Tibial nerve (tissue), 4 donors: ENCODE results near the gene HSPB6. TPM values are rescaled to one million over a fixed set of nuclear protein-coding genes. Genes with fewer than 3 reads are reported as not detected.
A peak's percentile ranks its signal among the peaks of the same experiment; 100 is the strongest.

ENCODE experiments used
- DNase-seq, 2 donors: peaks; one replicate each; pipeline ENCODE4 v3.0.0-alpha.2; 2019; ENCODE audit warnings: low spot score in 2 of 2
- H3K27ac ChIP-seq, 4 donors: fragments of 200-600 bp; sonication (generic) in 3 of 4; one replicate each; pipeline ENCODE4 v1.5.1; 2017 to 2019; ENCODE audit warnings: mild to moderate bottlenecking in 1 of 4
- H3K27me3 ChIP-seq, 2 donors: fragments of 200-600 bp; sonication (generic) in 1 of 2; one replicate each; pipeline versions ENCODE4 v1.5.1 to v1.6.0; 2017 to 2019
- H3K36me3 ChIP-seq, 3 donors: fragments of 200-600 bp; sonication (generic); one replicate each; pipeline ENCODE4 v1.5.1; 2018 to 2019
- H3K4me1 ChIP-seq, 4 donors: fragments of 200-600 bp; sonication (generic) in 3 of 4; one replicate each; pipeline ENCODE4 v1.5.1; 2017 to 2019
- H3K4me3 ChIP-seq, 4 donors: fragments of 200-600 bp; sonication (generic) in 3 of 4; one replicate each; pipeline ENCODE4 v1.5.1; 2017 to 2019; ENCODE audit warnings: mild to moderate bottlenecking in 1 of 4, moderate library complexity in 1 of 4
- H3K9me3 ChIP-seq, 4 donors: fragments of 200-600 bp; sonication (generic) in 3 of 4; one replicate each; pipeline ENCODE4 v1.5.1; 2017 to 2019
- CTCF ChIP-seq, 5 experiments: fragments of 200-600 bp in 3 of 5; fragments of 450-650 bp in 2 of 5; sonication (generic) in 3 of 5; IDR thresholded peaks; one replicate each; pipeline ENCODE4 v1.5.1; 2016 to 2019; ENCODE audit warnings: antibody characterized with exemption in 5 of 5, mild to moderate bottlenecking in 3 of 5, moderate library complexity in 2 of 5
- EP300 ChIP-seq, 2 donors: sonication (generic); formaldehyde crosslinking; IDR thresholded peaks; one replicate each; pipeline ENCODE4 v1.6.1; 2017; ENCODE audit warnings: antibody characterized with exemption in 2 of 2, mild to moderate bottlenecking in 1 of 2
- POLR2A ChIP-seq, 2 donors: fragments of 450-650 bp; IDR thresholded peaks; one replicate each; pipeline ENCODE4 v1.6.1; 2017; ENCODE audit warnings: antibody characterized with exemption in 2 of 2, mild to moderate bottlenecking in 2 of 2, moderate library complexity in 2 of 2
- WGBS, 2 donors: methylation state at CpG; one replicate each; pipeline ENCODE4 v1.1.5; 2018; 5-methylcytosine and 5-hydroxymethylcytosine counted together
- total RNA-seq, 4 donors: library from RNA; depleted of rRNA; stranded (reverse); fragments of >200 nt; gene quantifications; one replicate each; pipeline ENCODE4 v1.1.0, GENCODE V29; 2016

HSPB6 gene
- total RNA-seq, 4 donors from 2014 or later: 85.2 to 190 (median 124) TPM

GRCh38 chr19:35718345-35719041, 38.3 kb downstream of the HSPB6 start:
- no peaks in the 10 kb centered on the region for H3K27me3 ChIP-seq
- 1 to 4% methylated on average over 19 to 26 of the region's 42 CpGs for WGBS, 2 donors
- H3K4me1 ChIP-seq: peaks cover 0 to 46% (median 23%) of the 10 kb centered on the region in 4 donors
- H3K36me3 ChIP-seq: peaks cover 0 to 40% (median 18%) of the 10 kb centered on the region in 3 donors
- no peak for DNase-seq
- no peaks in the 10 kb centered on the region for H3K9me3 ChIP-seq
- peak overlapping the region; percentile 64 to 95 (median 83) for H3K4me3 ChIP-seq
- peak overlapping the region; percentile 80 to 94 (median 82) for H3K27ac ChIP-seq
- TF ChIP-seq POLR2A (IDR thresholded peaks at IDR 0.05) (no peak), CTCF (IDR thresholded peaks at IDR 0.05) (no peak), EP300 (IDR thresholded peaks at IDR 0.05) (no peak)

GRCh38 chr19:35717665-35718344, 39.0 kb downstream of the HSPB6 start, which contains the start of gene KMT2B:
Gene KMT2B (plus strand): TSS chr19:35718003. CDS start chr19:35718019, 16 bp downstream.
- WGBS, 2 donors: 0 to 1% methylated on average over 26 to 37 of the region's 109 CpGs
- peak in 1 of 2 donors; percentile 70 for DNase-seq
- Histone ChIP-seq H3K9me3 (no peaks in the 10 kb centered on the region), H3K4me3 (peak within 1 kb of the TSS; percentile 64 to 95 (median 83)), H3K27me3 (no peaks in the 10 kb centered on the region), H3K4me1 (peaks cover 0 to 46% (median 23%) of the 10 kb centered on the region in 4 donors), H3K27ac (peak within 1 kb of the TSS; percentile 88 to 94 (median 90)), H3K36me3 (peaks cover 0 to 33% (median 11%) of the 10 kb centered on the region in 3 donors)
- TF ChIP-seq CTCF (IDR thresholded peaks at IDR 0.05) (no peak), POLR2A (IDR thresholded peaks at IDR 0.05) (peak in 1 of 2 donors; percentile 11), EP300 (IDR thresholded peaks at IDR 0.05) (peak in 1 of 2 donors; percentile 22)

GRCh38 chr19:35716801-35717664, 39.8 kb downstream of the HSPB6 start:
- peak overlapping the region; percentile 57 to 95 (median 79) for H3K4me3 ChIP-seq
- peaks cover 0 to 46% (median 23%) of the 10 kb centered on the region in 4 donors for H3K4me1 ChIP-seq
- WGBS, 2 donors: 1% methylated on average over 48 to 51 of the region's 77 CpGs
- H3K36me3 ChIP-seq: peaks cover 0 to 25% (median 5%) of the 10 kb centered on the region in 3 donors
- peak overlapping the region; percentile 88 to 94 (median 90) for H3K27ac ChIP-seq
- no peaks in the 10 kb centered on the region for H3K9me3 ChIP-seq
- peak in 1 of 2 donors; percentile 30 for TF ChIP-seq POLR2A (IDR thresholded peaks at IDR 0.05)
- peak in 1 of 2 donors; percentile 65 for TF ChIP-seq EP300 (IDR thresholded peaks at IDR 0.05)
- TF ChIP-seq CTCF (IDR thresholded peaks at IDR 0.05): peak; percentile 80 to 97 (median 89)
- peak; percentile 89 to 92 for DNase-seq
- no peaks in the 10 kb centered on the region for H3K27me3 ChIP-seq

- H3K27me3 ChIP-seq: no peaks in the 10 kb centered on the region
- DNase-seq: no peak
- peak overlapping the region; percentile 57 to 95 (median 79) for H3K4me3 ChIP-seq
- 4 to 5% methylated on average over 49 to 52 of the region's 52 CpGs for WGBS, 2 donors
- TF ChIP-seq EP300 (IDR thresholded peaks at IDR 0.05): no peak
- no peak for TF ChIP-seq CTCF (IDR thresholded peaks at IDR 0.05)
- no peak for TF ChIP-seq POLR2A (IDR thresholded peaks at IDR 0.05)
- no peaks in the 10 kb centered on the region for H3K9me3 ChIP-seq
- H3K27ac ChIP-seq: peak overlapping the region; percentile 88 to 94 (median 90)
- peaks cover 0 to 42% (median 23%) of the 10 kb centered on the region in 4 donors for H3K4me1 ChIP-seq
- peaks cover 0 to 17% (median 0%) of the 10 kb centered on the region in 3 donors for H3K36me3 ChIP-seq
Measured at GRCh38 chr19:35715981-35716800, 40.6 kb downstream of the HSPB6 start.
